Measurements from ENCODE around the gene ZNF837. TPM values are rescaled to one million over a fixed set of nuclear protein-coding genes. Genes with fewer than 3 reads are reported as not detected.

Gene ZNF837
- total RNA-seq, 2 experiments from 2014 or later = 1.5 to 1.6 TPM

DNA sequence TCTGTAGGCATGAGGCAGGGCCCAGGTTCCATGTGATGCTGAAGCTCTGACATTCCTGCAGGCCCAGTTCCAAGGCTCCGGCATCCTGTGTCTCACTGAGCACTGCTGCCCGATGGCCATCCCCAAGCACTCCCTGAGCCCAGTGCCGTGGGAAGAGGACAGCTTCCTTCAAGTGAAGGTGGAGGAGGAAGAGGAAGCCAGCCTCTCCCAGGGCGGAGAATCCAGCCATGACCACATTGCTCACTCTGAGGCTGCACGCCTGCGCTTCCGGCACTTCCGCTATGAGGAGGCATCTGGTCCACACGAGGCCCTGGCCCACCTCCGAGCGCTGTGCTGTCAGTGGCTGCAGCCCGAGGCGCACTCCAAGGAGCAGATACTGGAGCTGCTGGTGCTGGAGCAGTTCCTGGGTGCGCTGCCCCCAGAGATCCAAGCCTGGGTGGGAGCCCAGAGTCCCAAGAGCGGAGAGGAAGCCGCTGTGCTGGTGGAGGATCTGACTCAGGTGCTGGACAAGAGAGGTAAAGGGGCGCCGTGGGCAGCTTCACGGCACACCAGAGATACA is 46.1 kb downstream of the ZNF837 start:
- CTCF ChIA-PET = no interaction called here
- TF ChIP-seq, protein P1, sequence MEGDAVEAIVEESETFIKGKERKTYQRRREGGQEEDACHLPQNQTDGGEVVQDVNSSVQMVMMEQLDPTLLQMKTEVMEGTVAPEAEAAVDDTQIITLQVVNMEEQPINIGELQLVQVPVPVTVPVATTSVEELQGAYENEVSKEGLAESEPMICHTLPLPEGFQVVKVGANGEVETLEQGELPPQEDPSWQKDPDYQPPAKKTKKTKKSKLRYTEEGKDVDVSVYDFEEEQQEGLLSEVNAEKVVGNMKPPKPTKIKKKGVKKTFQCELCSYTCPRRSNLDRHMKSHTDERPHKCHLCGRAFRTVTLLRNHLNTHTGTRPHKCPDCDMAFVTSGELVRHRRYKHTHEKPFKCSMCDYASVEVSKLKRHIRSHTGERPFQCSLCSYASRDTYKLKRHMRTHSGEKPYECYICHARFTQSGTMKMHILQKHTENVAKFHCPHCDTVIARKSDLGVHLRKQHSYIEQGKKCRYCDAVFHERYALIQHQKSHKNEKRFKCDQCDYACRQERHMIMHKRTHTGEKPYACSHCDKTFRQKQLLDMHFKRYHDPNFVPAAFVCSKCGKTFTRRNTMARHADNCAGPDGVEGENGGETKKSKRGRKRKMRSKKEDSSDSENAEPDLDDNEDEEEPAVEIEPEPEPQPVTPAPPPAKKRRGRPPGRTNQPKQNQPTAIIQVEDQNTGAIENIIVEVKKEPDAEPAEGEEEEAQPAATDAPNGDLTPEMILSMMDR (IDR thresholded peaks at IDR 0.05) = no peak
- peaks cover 30% of the 10 kb centered on the region for H3K36me3 Mint-ChIP-seq (ENCODE audit: low read depth)

DNA sequence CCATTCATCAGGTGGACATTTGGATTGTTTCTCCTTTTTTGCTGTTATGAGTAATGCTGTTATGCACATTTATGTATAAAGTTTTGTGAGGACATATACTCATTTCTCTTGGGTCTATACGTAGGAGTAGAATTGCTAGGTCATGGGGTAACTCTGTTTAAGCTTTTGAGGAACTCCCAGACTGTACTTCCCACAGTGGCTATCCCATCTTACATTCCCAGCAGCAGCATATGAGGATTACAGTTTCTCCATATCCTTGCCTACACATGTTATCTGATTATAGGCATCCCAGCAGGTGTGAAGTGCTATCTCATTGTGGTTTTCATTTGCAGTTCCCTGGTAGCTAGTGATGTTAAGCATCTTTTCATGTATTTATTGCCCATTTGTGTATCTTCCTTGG is 48.1 kb downstream of the ZNF837 start:
- intact Hi-C loops (cut with micrococcal nuclease) = no loop called here
- no peak overlapping the region for H3K4me3 Mint-ChIP-seq
- H3K36me3 Mint-ChIP-seq (ENCODE audit: low read depth) = peaks cover 13% of the 10 kb centered on the region
- no peak overlapping the region for H3K27ac Mint-ChIP-seq
- H3K4me1 Mint-ChIP-seq (ENCODE audit: low read depth) = peaks cover 14% of the 10 kb centered on the region
- DNase-seq (no peak), ATAC-seq (no peak)
- TF ChIP-seq, protein P1 (IDR thresholded peaks at IDR 0.05) = no peak
- POLR2A ChIA-PET = no interaction called here
- CTCF ChIA-PET = interaction anchor here (0.8 to 2.1 kb wide), 4 partner anchors 8 to 186 kb away, joined by 3 to 6 read pairs (median 3); no protein-coding TSS in a partner anchor
- no peaks in the 10 kb centered on the region for H3K9me3 Mint-ChIP-seq
- H3K27me3 Mint-ChIP-seq = no peaks in the 10 kb centered on the region

More for the DNA sequence above, 46.1 kb downstream of the ZNF837 start:
- intact Hi-C loops (cut with micrococcal nuclease) = no loop called here
- DNase-seq (no peak), ATAC-seq (no peak)
- Mint-ChIP-seq H3K4me3 (no peak overlapping the region), H3K4me1 (ENCODE audit: low read depth) (peaks cover 5% of the 10 kb centered on the region), H3K9me3 (no peaks in the 10 kb centered on the region), H3K27me3 (no peaks in the 10 kb centered on the region), H3K27ac (no peak overlapping the region)
- POLR2A ChIA-PET = interaction anchor here (0.6 to 0.9 kb wide), 2 partner anchors 11 to 26 kb away, joined by 3 read pairs; no protein-coding TSS in a partner anchor

DNA sequence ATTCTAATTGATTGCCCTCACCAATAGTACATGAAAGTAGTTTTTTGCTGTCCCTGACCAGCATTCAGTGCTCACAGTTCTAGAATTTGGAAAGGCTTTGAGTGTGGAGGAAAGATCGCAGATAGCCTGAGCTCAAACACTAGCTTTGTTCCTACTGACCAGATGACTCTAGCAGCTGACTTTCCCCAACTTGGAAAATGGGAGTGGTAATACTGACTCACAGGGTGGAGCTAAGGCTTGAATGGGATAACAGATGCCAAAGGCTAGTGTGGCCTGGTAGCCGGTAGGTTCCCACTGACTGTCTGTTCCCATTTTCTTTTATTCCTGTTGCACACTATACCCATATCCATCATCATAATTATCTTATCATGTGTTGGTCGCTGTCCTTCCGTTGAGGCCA is 50.4 kb downstream of the ZNF837 start:
- CTCF ChIA-PET = interaction anchor here (1.0 to 1.4 kb wide), 4 partner anchors 138 to 251 kb away, joined by 3 to 4 read pairs (median 4); no protein-coding TSS in a partner anchor

DNA sequence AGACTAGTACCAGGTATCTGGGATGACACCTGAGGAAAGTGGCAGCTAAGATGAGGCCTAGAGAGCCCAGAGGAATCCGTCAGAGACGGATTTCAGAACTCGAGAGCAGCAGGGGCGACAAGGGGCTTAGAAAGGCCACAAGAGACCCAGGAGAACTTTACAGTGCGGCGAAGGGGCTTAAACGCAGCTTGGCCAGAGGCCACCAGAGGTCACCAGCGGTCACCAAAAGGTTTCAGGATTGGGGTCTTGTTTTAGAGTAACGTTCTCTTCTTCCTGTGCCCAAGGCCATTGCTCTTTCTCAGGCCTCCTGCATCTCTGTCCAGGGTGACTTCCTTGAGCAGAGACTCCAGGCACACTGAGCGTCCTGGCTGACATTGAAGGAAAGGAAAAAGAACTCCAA is 51.8 kb downstream of the ZNF837 start:
- Mint-ChIP-seq H3K27ac (no peak overlapping the region), H3K36me3 (ENCODE audit: low read depth) (no peaks in the 10 kb centered on the region), H3K4me3 (no peak overlapping the region), H3K9me3 (no peaks in the 10 kb centered on the region), H3K4me1 (ENCODE audit: low read depth) (peaks cover 14% of the 10 kb centered on the region), H3K27me3 (no peaks in the 10 kb centered on the region)
- ATAC-seq (no peak), DNase-seq (peak; percentile 61)
- ChIA-PET CTCF (interaction anchor here (1.0 kb wide), 1 partner anchor 18 kb away, joined by 3 read pairs; no protein-coding TSS in a partner anchor), POLR2A (interaction anchor here (0.7 kb wide), 1 partner anchor 69 kb away, joined by 3 read pairs; no protein-coding TSS in a partner anchor)
- TF ChIP-seq, protein P1 (IDR thresholded peaks at IDR 0.05) = no peak
- intact Hi-C loops (cut with micrococcal nuclease) = no loop called here

More for the DNA sequence above, 50.4 kb downstream of the ZNF837 start:
- Mint-ChIP-seq H3K36me3 (ENCODE audit: low read depth) (peaks cover 5% of the 10 kb centered on the region), H3K4me1 (ENCODE audit: low read depth) (peaks cover 14% of the 10 kb centered on the region), H3K4me3 (no peak overlapping the region), H3K27me3 (no peaks in the 10 kb centered on the region), H3K9me3 (no peaks in the 10 kb centered on the region), H3K27ac (no peak overlapping the region)
- DNase-seq (no peak), ATAC-seq (no peak)
- intact Hi-C loops (cut with micrococcal nuclease) = no loop called here
- POLR2A ChIA-PET = interaction anchor here (1.2 to 2.4 kb wide), 2 partner anchors 17 to 189 kb away, joined by 3 to 9 read pairs; partner anchors contain the start of gene ZBTB45
- TF ChIP-seq, protein P1 (IDR thresholded peaks at IDR 0.05) = no peak
